ENCODE data around the gene FRMD3. TPM values are rescaled to one million over a fixed set of nuclear protein-coding genes. Genes with fewer than 3 reads are reported as not detected.

Gene FRMD3
- total RNA-seq, 2 donors from 2014 or later = 0.43 to 0.59 TPM

- ATAC-seq = peak in 1 of 2 donors; percentile 74
- H3K4me1 Mint-ChIP-seq (ENCODE audit: low read depth in 2 of 2) = peaks cover 0 to 7% of the 10 kb centered on the region in 2 donors
- no peaks in the 10 kb centered on the region for H3K36me3 Mint-ChIP-seq
- no peak overlapping the region for H3K27ac Mint-ChIP-seq
- H3K27me3 Mint-ChIP-seq = no peaks in the 10 kb centered on the region
- DNase-seq (ENCODE audit: low spot score) = peak; percentile 81
- no peaks in the 10 kb centered on the region for H3K9me3 Mint-ChIP-seq
- H3K4me3 Mint-ChIP-seq = no peak overlapping the region
These were observed 203.9 kb downstream of the FRMD3 start for GRCh38 chr9:83334320-83334719.

GRCh38 chr9:83330207-83331196, 207.7 kb downstream of the FRMD3 start:
- no peak for ATAC-seq
- H3K27me3 Mint-ChIP-seq = no peaks in the 10 kb centered on the region
- no peak for DNase-seq (ENCODE audit: low spot score)

GRCh38 chr9:83327750-83328622, 210.2 kb downstream of the FRMD3 start:
- Mint-ChIP-seq H3K4me1 (ENCODE audit: low read depth in 2 of 2) (no peaks in the 10 kb centered on the region), H3K27me3 (no peaks in the 10 kb centered on the region), H3K4me3 (no peak overlapping the region), H3K9me3 (no peaks in the 10 kb centered on the region), H3K36me3 (peaks cover under 1% of the 10 kb centered on the region), H3K27ac (no peak overlapping the region)
- ATAC-seq (no peak), DNase-seq (ENCODE audit: low spot score) (no peak)

More at GRCh38 chr9:83330207-83331196, 207.7 kb downstream of the FRMD3 start:
- no peaks in the 10 kb centered on the region for H3K9me3 Mint-ChIP-seq
- H3K27ac Mint-ChIP-seq = no peak overlapping the region
- no peaks in the 10 kb centered on the region for H3K36me3 Mint-ChIP-seq
- H3K4me1 Mint-ChIP-seq (ENCODE audit: low read depth in 2 of 2) = peaks cover 0 to 4% of the 10 kb centered on the region in 2 donors
- H3K4me3 Mint-ChIP-seq = no peak overlapping the region

GRCh38 chr9:83327323-83327722, 210.9 kb downstream of the FRMD3 start:
- no peak overlapping the region for H3K27ac Mint-ChIP-seq
- no peaks in the 10 kb centered on the region for H3K4me1 Mint-ChIP-seq (ENCODE audit: low read depth in 2 of 2)
- H3K4me3 Mint-ChIP-seq = no peak overlapping the region
- DNase-seq (ENCODE audit: low spot score) = no peak
- peaks cover 4% of the 10 kb centered on the region for H3K36me3 Mint-ChIP-seq
- H3K27me3 Mint-ChIP-seq = no peaks in the 10 kb centered on the region
- H3K9me3 Mint-ChIP-seq = no peaks in the 10 kb centered on the region
- ATAC-seq = no peak

GRCh38 chr9:83323148-83323547, 215.1 kb downstream of the FRMD3 start:
- peaks cover 4% of the 10 kb centered on the region for H3K9me3 Mint-ChIP-seq
- DNase-seq (ENCODE audit: low spot score) (no peak), ATAC-seq (no peak)
- H3K27ac Mint-ChIP-seq = no peak overlapping the region
- H3K36me3 Mint-ChIP-seq = peaks cover 17% of the 10 kb centered on the region
- no peak overlapping the region for H3K4me3 Mint-ChIP-seq
- H3K4me1 Mint-ChIP-seq (ENCODE audit: low read depth in 2 of 2) = no peaks in the 10 kb centered on the region
- H3K27me3 Mint-ChIP-seq = peaks cover 7 to 15% of the 10 kb centered on the region in 2 donors

- Mint-ChIP-seq H3K9me3 (peaks cover 4% of the 10 kb centered on the region), H3K4me3 (no peak overlapping the region), H3K36me3 (peaks cover 17% of the 10 kb centered on the region), H3K27ac (no peak overlapping the region), H3K27me3 (peaks cover 7 to 15% of the 10 kb centered on the region in 2 donors), H3K4me1 (ENCODE audit: low read depth in 2 of 2) (no peaks in the 10 kb centered on the region)
- ATAC-seq (no peak), DNase-seq (ENCODE audit: low spot score) (no peak)
These were observed 215.8 kb downstream of the FRMD3 start for GRCh38 chr9:83322438-83322837.

DNA sequence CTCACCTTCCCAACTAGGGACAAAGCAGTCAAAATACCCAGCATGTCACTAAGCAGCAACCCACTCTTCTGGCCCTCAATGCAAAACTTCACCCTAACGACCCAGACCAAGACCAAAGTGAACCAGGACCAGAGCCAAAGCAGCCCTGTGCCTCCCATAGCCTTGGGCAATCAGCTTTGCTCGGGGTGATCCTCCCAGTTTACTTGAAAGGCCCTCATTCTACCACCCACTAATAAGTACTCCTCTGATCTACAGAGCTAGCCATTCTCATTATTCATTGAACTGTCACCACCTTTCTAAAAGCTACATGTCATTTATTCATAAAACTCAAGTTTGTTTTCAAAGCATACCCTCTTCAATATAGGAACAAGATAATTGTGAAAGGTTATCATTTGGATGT, 221.0 kb downstream of the FRMD3 start:
- peaks cover 9 to 15% of the 10 kb centered on the region in 2 donors for H3K27me3 Mint-ChIP-seq
- peaks cover 4% of the 10 kb centered on the region for H3K9me3 Mint-ChIP-seq
- no peaks in the 10 kb centered on the region for H3K4me1 Mint-ChIP-seq (ENCODE audit: low read depth in 2 of 2)
- H3K36me3 Mint-ChIP-seq = peaks cover 13% of the 10 kb centered on the region
- no peak for ATAC-seq
- H3K27ac Mint-ChIP-seq = no peak overlapping the region
- H3K4me3 Mint-ChIP-seq = no peak overlapping the region
- no peak for DNase-seq (ENCODE audit: low spot score)

DNA sequence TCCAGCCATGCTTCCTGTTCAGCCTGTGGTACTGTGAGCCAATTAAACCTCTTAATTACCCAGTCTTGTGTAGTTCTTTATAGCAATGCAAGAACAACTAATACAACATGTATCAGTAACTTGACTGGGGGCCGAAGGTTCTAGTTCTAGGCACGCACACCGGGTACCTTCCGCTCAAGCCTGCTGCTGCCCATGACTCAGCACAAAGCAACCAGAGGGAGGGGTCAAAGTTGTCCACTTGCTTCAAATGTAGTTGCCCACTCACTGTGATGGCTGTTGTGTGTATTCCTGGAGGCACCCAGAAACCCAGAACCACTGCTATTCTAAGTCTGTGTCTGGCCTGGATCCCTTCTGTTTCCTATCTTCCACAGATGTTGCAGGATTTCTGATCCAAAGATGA, 222.6 kb downstream of the FRMD3 start:
- Mint-ChIP-seq H3K4me3 (no peak overlapping the region), H3K27ac (no peak overlapping the region), H3K4me1 (ENCODE audit: low read depth in 2 of 2) (no peaks in the 10 kb centered on the region), H3K9me3 (no peaks in the 10 kb centered on the region), H3K36me3 (peaks cover 3% of the 10 kb centered on the region), H3K27me3 (peaks cover 2% of the 10 kb centered on the region in 2 donors)
- ATAC-seq (peak in 1 of 2 donors; percentile 11), DNase-seq (ENCODE audit: low spot score) (no peak)

GRCh38 chr9:83313781-83314180, 224.4 kb downstream of the FRMD3 start:
- Mint-ChIP-seq H3K27ac (no peak overlapping the region), H3K4me3 (no peak overlapping the region), H3K36me3 (no peaks in the 10 kb centered on the region), H3K4me1 (ENCODE audit: low read depth in 2 of 2) (no peaks in the 10 kb centered on the region), H3K27me3 (peaks cover 0 to 2% of the 10 kb centered on the region in 2 donors), H3K9me3 (no peaks in the 10 kb centered on the region)
- DNase-seq (ENCODE audit: low spot score) (no peak), ATAC-seq (no peak)

DNA sequence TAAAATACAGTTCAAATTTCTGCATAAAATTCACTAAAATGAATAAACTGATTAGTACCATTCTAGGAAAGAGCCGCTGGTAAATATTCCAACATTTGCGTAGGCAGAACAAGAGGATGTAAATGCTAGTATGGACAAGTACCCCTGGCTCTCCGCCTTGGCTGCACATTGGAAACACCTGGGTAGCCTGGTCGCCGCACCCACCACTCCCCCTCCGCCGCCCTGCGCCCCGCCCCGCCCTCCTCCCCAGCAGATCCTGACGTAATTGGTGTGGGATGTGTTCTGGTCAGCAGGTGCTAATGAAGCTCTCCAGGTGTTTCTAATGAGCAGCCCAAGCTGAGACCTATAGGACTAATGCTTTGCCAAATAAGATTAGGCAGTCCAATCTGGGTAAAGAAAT, 225.7 kb downstream of the FRMD3 start:
- H3K9me3 Mint-ChIP-seq = no peaks in the 10 kb centered on the region
- no peak for DNase-seq (ENCODE audit: low spot score)
- no peak overlapping the region for H3K4me3 Mint-ChIP-seq
- no peak overlapping the region for H3K27ac Mint-ChIP-seq
- no peaks in the 10 kb centered on the region for H3K36me3 Mint-ChIP-seq
- H3K4me1 Mint-ChIP-seq (ENCODE audit: low read depth in 2 of 2) = no peaks in the 10 kb centered on the region
- H3K27me3 Mint-ChIP-seq = peaks cover 0 to 2% of the 10 kb centered on the region in 2 donors
- ATAC-seq = no peak

DNA sequence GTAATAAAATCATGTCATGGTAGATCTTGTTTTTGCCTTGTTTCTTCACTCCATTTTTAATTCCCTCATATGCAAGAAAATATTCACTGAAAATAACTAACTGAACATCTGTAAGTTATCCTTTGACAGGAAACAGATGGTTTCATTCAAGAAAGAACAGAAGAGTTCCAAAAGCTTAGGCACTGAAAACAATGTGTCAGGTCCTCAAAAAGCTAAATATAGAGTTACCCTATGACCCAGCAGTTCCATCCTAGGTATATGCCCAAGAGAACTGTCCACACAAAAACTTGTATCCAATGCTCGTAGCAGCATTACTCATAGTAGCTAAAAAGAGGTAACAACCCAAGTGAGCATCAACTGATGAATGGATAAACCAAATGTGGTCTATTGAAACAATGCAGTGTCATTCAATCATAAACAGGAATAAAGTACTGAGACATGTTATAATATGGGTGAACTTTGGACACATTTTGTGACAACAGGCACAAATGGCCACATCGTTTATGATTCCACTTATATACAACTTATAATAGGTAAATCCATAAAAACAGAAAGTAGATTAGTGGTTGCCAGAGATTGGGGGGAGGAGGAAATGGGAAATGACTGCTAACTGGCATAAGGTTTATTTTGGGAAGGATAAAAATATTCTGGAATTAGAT, 231.0 kb downstream of the FRMD3 start:
- Mint-ChIP-seq H3K27me3 (no peaks in the 10 kb centered on the region), H3K27ac (no peak overlapping the region), H3K36me3 (no peaks in the 10 kb centered on the region), H3K4me3 (no peak overlapping the region), H3K9me3 (no peaks in the 10 kb centered on the region), H3K4me1 (ENCODE audit: low read depth in 2 of 2) (no peaks in the 10 kb centered on the region)
- DNase-seq (ENCODE audit: low spot score) (no peak), ATAC-seq (no peak)

DNA sequence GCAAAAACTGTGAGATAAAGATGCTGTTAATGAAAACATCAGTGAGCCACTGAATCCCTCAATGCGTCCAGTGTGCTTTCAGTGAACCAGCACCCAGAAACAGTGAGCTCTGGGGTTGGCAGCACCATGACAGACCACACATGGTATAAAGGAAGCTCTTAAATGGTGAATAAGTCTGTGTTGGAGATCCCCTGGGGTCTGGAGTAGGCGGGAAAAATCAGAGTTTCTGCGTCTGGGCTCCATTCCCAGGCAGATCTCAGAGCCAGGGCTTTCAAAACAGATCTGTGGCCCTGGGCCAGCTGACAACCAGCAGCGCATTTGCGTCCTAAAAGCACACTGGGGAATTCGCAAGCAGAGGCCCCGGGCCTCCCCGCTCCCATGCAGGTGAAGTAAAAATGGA, 233.5 kb downstream of the FRMD3 start:
- H3K9me3 Mint-ChIP-seq = no peaks in the 10 kb centered on the region
- no peak overlapping the region for H3K27ac Mint-ChIP-seq
- peaks cover 0 to 1% of the 10 kb centered on the region in 2 donors for H3K4me1 Mint-ChIP-seq (ENCODE audit: low read depth in 2 of 2)
- H3K36me3 Mint-ChIP-seq = no peaks in the 10 kb centered on the region
- ATAC-seq (no peak), DNase-seq (ENCODE audit: low spot score) (no peak)
- H3K4me3 Mint-ChIP-seq = no peak overlapping the region
- H3K27me3 Mint-ChIP-seq = no peaks in the 10 kb centered on the region

DNA sequence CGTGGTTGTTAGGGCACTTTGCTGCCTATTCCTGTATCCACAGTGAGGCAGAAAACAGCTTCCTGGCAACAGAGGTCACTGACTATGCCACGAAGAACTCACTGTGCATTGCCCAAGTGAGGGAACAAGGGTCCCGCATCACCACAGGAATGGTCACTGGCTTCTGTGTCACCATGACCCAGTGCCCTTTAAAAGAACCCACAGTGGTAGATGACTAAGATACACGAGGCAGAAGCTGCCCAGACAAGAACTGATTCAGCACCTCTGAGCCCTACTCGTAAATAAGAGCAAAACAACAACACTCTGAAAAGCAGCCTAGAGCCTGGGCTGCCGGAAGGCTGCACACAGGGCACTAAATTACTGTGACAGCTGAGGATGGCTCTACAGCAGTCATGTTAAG, 238.6 kb downstream of the FRMD3 start:
- ATAC-seq (no peak), DNase-seq (ENCODE audit: low spot score) (no peak)
- Mint-ChIP-seq H3K9me3 (no peaks in the 10 kb centered on the region), H3K4me3 (no peak overlapping the region), H3K27ac (no peak overlapping the region), H3K27me3 (no peaks in the 10 kb centered on the region), H3K4me1 (ENCODE audit: low read depth in 2 of 2) (peaks cover 0 to 3% of the 10 kb centered on the region in 2 donors), H3K36me3 (no peaks in the 10 kb centered on the region)

All from natural killer cell treated with Interleukin-12 subunit alpha and Interleukin-12 subunit beta and Interleukin-15 and Interleukin-18, amount 100 ng/mL, for 72 hours (primary cell).